Heart right ventricle (tissue), 16 donors: ENCODE data around the gene FOXN3. TPM values are rescaled to one million over a fixed set of nuclear protein-coding genes. Genes with fewer than 3 reads are reported as not detected.

Experiments
- ATAC-seq, 8 donors: fragments of 200-7000 bp; cut with Tn5 transposase; one replicate each; pipeline ENCODE4 v1.9.1; 2020; ENCODE audit warnings: mild to moderate bottlenecking in 8 of 8, moderate library complexity in 8 of 8, moderate number of reproducible peaks in 1 of 8
- DNase-seq, 2 donors: peaks; one replicate each; pipeline ENCODE4 v3.0.0-alpha.2; 2020
- H3K27ac ChIP-seq, 10 donors: fragments of 200-600 bp; sonication (generic) in 2 of 10; one replicate each; pipeline versions ENCODE4 v1.5.0 to v1.8.0; 2020 to 2022; ENCODE audit warnings: mild to moderate bottlenecking in 3 of 10
- H3K27me3 ChIP-seq, 7 donors: fragments of 200-600 bp; one replicate each; pipeline ENCODE4 v1.8.0; 2021 to 2022; ENCODE audit warnings: mild to moderate bottlenecking in 2 of 7
- H3K36me3 ChIP-seq, 9 donors: fragments of 200-600 bp; sonication (generic) in 1 of 9; one replicate each; pipeline versions ENCODE4 v1.5.0 to v1.8.0; 2020 to 2022; ENCODE audit warnings: mild to moderate bottlenecking in 2 of 9
- H3K4me1 ChIP-seq, 9 donors: fragments of 200-600 bp; sonication (generic) in 1 of 9; one replicate each; pipeline versions ENCODE4 v1.5.0 to v1.8.0; 2020 to 2022; ENCODE audit warnings: mild to moderate bottlenecking in 4 of 9
- H3K4me3 ChIP-seq, 10 donors: fragments of 200-600 bp; sonication (generic) in 2 of 10; one replicate each; pipeline versions ENCODE4 v1.5.0 to v1.8.0; 2020 to 2022; ENCODE audit warnings: mild to moderate bottlenecking in 7 of 10, moderate library complexity in 2 of 10
- H3K9me3 ChIP-seq, 11 donors: fragments of 200-600 bp in 10 of 11; sonication (generic) in 2 of 11; one replicate each; pipeline versions ENCODE4 v1.5.0 to v1.8.0; 2013 to 2022; ENCODE audit warnings: mild to moderate bottlenecking in 2 of 11, control low read depth in 1 of 11, moderate library complexity in 1 of 11
- WGBS, 2 donors: extraction: QIAGEN DNeasy Blood & Tissue Kit; methylation state at CpG; one replicate each; pipeline ENCODE4 v1.1.7; 2013; ENCODE audit warnings: inconsistent platforms in 1 of 2; 5-methylcytosine and 5-hydroxymethylcytosine counted together
- intact Hi-C, 10 donors: fragments of 100-400 bp; cut with DNase I; formaldehyde crosslinking; loops; one replicate each; pipeline versions ENCODE4 v1.11.1 to v1.14.2; 2022
- polyA plus RNA-seq, 2 donors: library from polyadenylated mRNA; stranded (reverse); fragments of 200-250 nt; gene quantifications; one replicate each; pipeline ENCODE4 v1.2.3, GENCODE V29; 2013
- total RNA-seq, 10 donors: library from RNA; stranded (reverse); fragmentation: NEBNext Ultra II Directional in 3 of 10; extraction: Animal tissue kit (Norgen Biotek cat#: 25700) in 3 of 10; gene quantifications; one replicate each; pipeline versions ENCODE4 v1.2.1 to v1.2.4, GENCODE V29; 2021 to 2023
- TF ChIP-seq, protein P1 (sequence below), 9 donors: fragments of 200-600 bp; sonication (generic) in 2 of 9; IDR thresholded peaks; one replicate each; pipeline versions ENCODE4 v1.5.0 to v1.8.0; 2021 to 2022; ENCODE audit warnings: antibody characterized with exemption in 9 of 9, mild to moderate bottlenecking in 5 of 9, moderate library complexity in 1 of 9
- donor health status: Arrhythmogenic right ventricular cardiomyopathy.
- donor health status: ischemic (EF 13 %, LVEDD 7.1; RV severe dilation, severe dysfunction).
- donor health status: healthy with polysubstance abuse.
- donor health status: DM: no; HTN: yes; CAD: no.
- donor health status: DM: no; HTN: no; CAD: no.
- donor health status: ischemic (EF 25% LVEDD 6.9; RV normal size, moderate dysfunction).
- donor health status: ischemic (EF 25% LVEDD 5.7; RV mildly dilated, moderate dysfunction).
- donor health status: healthy.
- donor health status: DM: yes; HTN: yes; CAD: no.
- donor health status: Ischemic cardiomyopathy.
- donor health status: ischemic (EF 35%, LVEDD 5.7; RV mildly dilated, moderate dysfunction).
- donor health status: nonischemic (EF 11% LVEDD 7.7; RV severe dilation, severe dysfunction).
- donor health status: DM: yes; HTN: yes; CAD: no.
- donor health status: PGD.
- donor health status: ischemic (EF 29% LVEDD 5.4; RV normal size, mild dysfunction).
- donor health status: nonischemic (EF 23%, LVEDD 6.1; RV moderate dilation, normal function).

The FOXN3 gene
- total and polyA plus RNA-seq, 12 donors: 13.0 to 150 (median 107) TPM

DNA sequence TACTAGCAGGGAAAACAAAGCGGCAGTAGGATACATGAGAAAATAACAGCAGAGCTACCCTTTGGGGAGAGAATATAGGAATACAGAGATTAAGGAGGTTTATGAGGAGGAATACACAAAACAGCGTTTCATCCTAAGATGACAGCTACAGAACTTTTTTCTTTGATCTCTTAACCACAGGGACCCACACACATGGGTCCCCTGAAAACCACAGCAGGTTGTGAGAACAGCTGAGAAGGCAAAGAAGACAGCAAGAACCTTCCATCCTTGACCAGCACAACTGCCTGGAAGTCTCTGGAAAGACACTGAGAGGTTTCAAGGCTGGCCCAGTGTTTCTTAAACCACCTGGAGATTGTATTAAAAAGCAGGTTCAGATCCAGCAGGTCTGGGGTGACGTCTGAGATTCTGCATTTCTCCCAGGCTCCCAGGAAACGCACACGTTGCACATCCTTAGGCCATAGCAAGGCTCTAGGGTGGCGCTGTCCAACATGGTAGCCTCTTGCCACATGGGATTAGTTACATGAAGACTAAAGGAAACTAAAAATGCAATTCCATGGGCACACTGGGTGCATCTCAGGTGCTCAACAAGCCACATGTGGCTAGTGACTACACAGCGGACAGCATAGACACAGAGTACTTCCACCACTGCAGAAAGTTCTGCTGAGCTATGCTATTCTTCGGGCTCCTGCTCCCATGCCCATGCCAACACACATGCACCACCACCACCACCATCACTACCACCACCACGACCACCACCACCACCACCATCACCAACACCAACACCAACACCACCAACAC, 92.3 kb downstream of the FOXN3 start:
- ATAC-seq (no peak), DNase-seq (no peak)
- TF ChIP-seq, protein P1, sequence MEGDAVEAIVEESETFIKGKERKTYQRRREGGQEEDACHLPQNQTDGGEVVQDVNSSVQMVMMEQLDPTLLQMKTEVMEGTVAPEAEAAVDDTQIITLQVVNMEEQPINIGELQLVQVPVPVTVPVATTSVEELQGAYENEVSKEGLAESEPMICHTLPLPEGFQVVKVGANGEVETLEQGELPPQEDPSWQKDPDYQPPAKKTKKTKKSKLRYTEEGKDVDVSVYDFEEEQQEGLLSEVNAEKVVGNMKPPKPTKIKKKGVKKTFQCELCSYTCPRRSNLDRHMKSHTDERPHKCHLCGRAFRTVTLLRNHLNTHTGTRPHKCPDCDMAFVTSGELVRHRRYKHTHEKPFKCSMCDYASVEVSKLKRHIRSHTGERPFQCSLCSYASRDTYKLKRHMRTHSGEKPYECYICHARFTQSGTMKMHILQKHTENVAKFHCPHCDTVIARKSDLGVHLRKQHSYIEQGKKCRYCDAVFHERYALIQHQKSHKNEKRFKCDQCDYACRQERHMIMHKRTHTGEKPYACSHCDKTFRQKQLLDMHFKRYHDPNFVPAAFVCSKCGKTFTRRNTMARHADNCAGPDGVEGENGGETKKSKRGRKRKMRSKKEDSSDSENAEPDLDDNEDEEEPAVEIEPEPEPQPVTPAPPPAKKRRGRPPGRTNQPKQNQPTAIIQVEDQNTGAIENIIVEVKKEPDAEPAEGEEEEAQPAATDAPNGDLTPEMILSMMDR (IDR thresholded peaks at IDR 0.05): no peak
- H3K27ac ChIP-seq: no peak overlapping the region
- H3K4me1 ChIP-seq: peaks cover 0 to 21% (median 6%) of the 10 kb centered on the region in 9 donors
- 90 to 95% methylated on average over 8 to 9 of the region's 9 CpGs for WGBS, 2 donors
- no peak overlapping the region for H3K4me3 ChIP-seq
- no peaks in the 10 kb centered on the region for H3K27me3 ChIP-seq
- intact Hi-C loops: no loop called here
- H3K36me3 ChIP-seq: peaks cover 0 to 11% (median 0%) of the 10 kb centered on the region in 9 donors
- H3K9me3 ChIP-seq: no peaks in the 10 kb centered on the region

DNA sequence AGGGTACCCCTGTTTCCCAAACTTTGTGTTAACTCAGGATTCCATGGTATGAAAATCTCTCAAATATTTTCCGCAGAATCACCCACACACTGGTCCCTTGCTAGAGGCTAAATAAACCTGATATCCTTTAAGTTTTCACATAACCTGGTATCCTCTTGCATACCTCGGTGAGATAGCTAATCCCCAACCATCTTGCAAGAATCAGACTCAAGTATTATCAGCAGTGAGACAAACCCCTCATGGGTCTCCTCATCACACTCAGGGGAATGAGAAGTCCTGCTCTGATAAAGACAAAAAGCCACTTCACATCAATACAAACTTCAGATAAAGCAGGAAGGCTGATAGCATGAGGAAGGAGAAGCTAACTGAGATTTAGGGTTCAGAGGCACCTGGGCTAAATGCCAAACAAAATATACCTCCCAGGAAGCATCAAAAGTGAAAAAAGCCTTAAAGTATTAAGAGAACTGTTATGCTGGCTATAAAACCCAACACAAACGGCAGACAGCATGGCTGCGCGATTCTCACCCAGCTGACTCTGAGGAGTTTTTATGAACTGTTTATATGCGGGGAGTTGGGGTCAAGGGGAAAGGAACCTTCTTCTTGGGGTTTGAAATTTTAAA, 96.5 kb downstream of the FOXN3 start:
- Histone ChIP-seq H3K4me1 (peaks cover 0 to 30% (median 6%) of the 10 kb centered on the region in 9 donors), H3K9me3 (peaks cover 0 to 5% (median 0%) of the 10 kb centered on the region in 11 donors), H3K27ac (no peak overlapping the region), H3K36me3 (peaks cover 0 to 5% (median 0%) of the 10 kb centered on the region in 9 donors), H3K27me3 (no peaks in the 10 kb centered on the region), H3K4me3 (no peak overlapping the region)
- TF ChIP-seq, protein P1 (IDR thresholded peaks at IDR 0.05): no peak
- WGBS, 2 donors: 62 to 67% methylated on average over 6 of the region's 6 CpGs
- ATAC-seq (no peak), DNase-seq (no peak)
- intact Hi-C loops: no loop called here

GRCh38 chr14:89319687-89320086, 97.3 kb downstream of the FOXN3 start:
- H3K36me3 ChIP-seq: peaks cover 0 to 5% (median 0%) of the 10 kb centered on the region in 9 donors
- 97 to 98% methylated on average over 4 of the region's 4 CpGs for WGBS, 2 donors
- TF ChIP-seq, protein P1 (IDR thresholded peaks at IDR 0.05): no peak
- peaks cover 0 to 31% (median 6%) of the 10 kb centered on the region in 9 donors for H3K4me1 ChIP-seq
- no peak for DNase-seq
- no peak overlapping the region for H3K4me3 ChIP-seq
- intact Hi-C loops: no loop called here
- no peak for ATAC-seq
- no peak overlapping the region for H3K27ac ChIP-seq
- H3K27me3 ChIP-seq: no peaks in the 10 kb centered on the region
- H3K9me3 ChIP-seq: peaks cover 0 to 5% (median 0%) of the 10 kb centered on the region in 11 donors

DNA sequence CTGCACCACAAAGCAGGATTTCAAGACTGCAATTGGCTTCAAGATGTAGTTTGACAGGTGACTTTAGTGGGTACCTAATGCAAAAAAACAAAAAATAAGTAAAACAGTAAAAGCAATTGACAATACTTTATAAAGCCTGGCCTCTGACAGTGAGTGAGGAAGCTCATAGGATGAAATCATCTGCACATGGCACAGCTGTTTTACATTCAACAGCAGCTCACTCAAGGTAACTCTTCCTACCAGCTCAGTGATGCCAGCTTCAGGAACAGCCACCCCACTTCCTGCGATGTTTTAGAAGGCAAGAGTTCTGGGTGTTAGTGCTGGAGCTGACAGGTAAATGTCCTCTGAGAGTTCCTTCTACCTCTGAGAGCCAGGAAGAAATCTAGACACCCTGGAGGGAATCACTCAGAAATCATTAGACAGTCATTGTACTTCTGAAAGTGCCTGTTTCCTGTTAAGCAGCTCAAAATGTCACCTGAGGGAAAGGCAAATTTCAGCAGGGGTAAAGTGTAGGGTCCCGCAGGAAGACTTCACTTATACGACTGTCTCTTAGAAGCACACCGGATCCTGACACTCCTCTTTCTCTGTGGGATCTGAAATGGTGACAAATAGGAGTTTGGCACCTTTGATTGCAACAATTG, 99.9 kb downstream of the FOXN3 start:
- DNase-seq: no peak
- intact Hi-C loops: no loop called here
- Histone ChIP-seq H3K4me1 (peaks cover 0 to 37% (median 11%) of the 10 kb centered on the region in 9 donors), H3K9me3 (peaks cover 0 to 5% (median 0%) of the 10 kb centered on the region in 11 donors), H3K27me3 (no peaks in the 10 kb centered on the region), H3K4me3 (no peak overlapping the region), H3K36me3 (peaks cover 0 to 5% (median 0%) of the 10 kb centered on the region in 9 donors), H3K27ac (no peak overlapping the region)
- no peak for ATAC-seq
- TF ChIP-seq, protein P1 (IDR thresholded peaks at IDR 0.05): no peak
- WGBS, 2 donors: 94% methylated on average over 4 of the region's 4 CpGs
